H1 (cell line): Measurements from ENCODE around the gene LSM11. TPM values are rescaled to one million over a fixed set of nuclear protein-coding genes. Genes with fewer than 3 reads are reported as not detected.

Source experiments
- CTCF ChIA-PET: fragments of 300-600 bp; sonication (Branson Sonifier 250); formaldehyde crosslinking; loops from one replicate; lab custom pipeline; 2021; ENCODE audit not compliant: partially characterized antibody; lab: Charles Lee
- POLR2A ChIA-PET: fragments of 300-600 bp; sonication (Branson Sonifier 250); formaldehyde crosslinking; loops from one replicate; lab custom pipeline; 2021; ENCODE audit warnings: inconsistent platforms; ENCODE audit not compliant: partially characterized antibody; lab: Charles Lee
- DNase-seq, 2 experiments: peaks; one replicate each; pipeline versions ENCODE4 v3.0.0 to v3.0.0-alpha.2; 2010 to 2022; ENCODE audit warnings: low spot score in 2 of 2, low read depth in 1 of 2, mixed read lengths in 1 of 2
- FAIRE-seq: peaks from 2 replicates; lab custom pipeline; 2011; peaks lifted over from hg19 to GRCh38; lab: Jason Lieb, UNC
- H2AFZ ChIP-seq: 2 replicates; pipeline ENCODE4 v1.8.1; 2012; ENCODE audit warnings: low read length, inconsistent platforms
- H2AK5ac ChIP-seq: 2 replicates; pipeline ENCODE4 v1.6.1; 2013; ENCODE audit warnings: low read depth, low read length
- H2BK120ac ChIP-seq: replicated peaks from 2 replicates; pipeline ENCODE3; 2013; ENCODE audit warnings: low read depth, low read length, inconsistent platforms
- H2BK12ac ChIP-seq: 2 replicates; pipeline ENCODE4 v1.6.1; 2013; ENCODE audit warnings: low read depth, low read length
- H2BK15ac ChIP-seq: 2 replicates; pipeline ENCODE4 v1.6.1; 2013; ENCODE audit warnings: low read length
- H2BK20ac ChIP-seq: 2 replicates; pipeline ENCODE4 v1.6.1; 2013; ENCODE audit warnings: low read length
- H2BK5ac ChIP-seq: 2 replicates; pipeline ENCODE4 v1.6.1; 2013; ENCODE audit warnings: low read depth, low read length
- H3K14ac ChIP-seq: 2 replicates; pipeline ENCODE4 v1.6.1; 2013; ENCODE audit warnings: inconsistent platforms; ENCODE audit not compliant: insufficient read length
- H3K18ac ChIP-seq: 2 replicates; pipeline ENCODE4 v1.6.1; 2013; ENCODE audit warnings: low read length; ENCODE audit errors: extremely low read depth
- H3K23ac ChIP-seq: 2 replicates; pipeline ENCODE4 v1.6.1; 2013; ENCODE audit warnings: inconsistent platforms; ENCODE audit not compliant: insufficient read length
- H3K23me2 ChIP-seq: 2 replicates; pipeline ENCODE4 v1.6.1; 2013; ENCODE audit warnings: low read depth, low read length
- H3K27ac ChIP-seq: 2 replicates; pipeline ENCODE4 v1.6.1; 2011; ENCODE audit warnings: low read depth, low read length, inconsistent platforms
- H3K27me3 ChIP-seq, 4 experiments: replicated peaks in 1 of 4; 1 replicate in 1 of 4; 2 replicates in 3 of 4; pipeline versions ENCODE4 v1.6.1 to v1.8.1; 2011 to 2013; ENCODE audit warnings: low read length in 3 of 4, mild to moderate bottlenecking in 3 of 4, inconsistent platforms in 2 of 4, mixed read lengths in 2 of 4, moderate library complexity in 1 of 4; ENCODE audit not compliant: control insufficient read depth in 3 of 4, insufficient read depth in 3 of 4; ENCODE audit errors: extremely low read depth in 1 of 4
- H3K36me3 ChIP-seq, 4 experiments: 2 replicates each; pipeline versions ENCODE4 v1.6.1 to v1.8.1; 2011 to 2013; ENCODE audit warnings: mild to moderate bottlenecking in 4 of 4, low read length in 3 of 4, moderate library complexity in 2 of 4, control low read depth in 1 of 4, inconsistent platforms in 1 of 4; ENCODE audit not compliant: insufficient read depth in 4 of 4, control insufficient read depth in 2 of 4
- H3K4ac ChIP-seq: replicated peaks from 2 replicates; pipeline ENCODE3; 2013; ENCODE audit warnings: low read length, low read depth, mixed read lengths, inconsistent platforms; ENCODE audit not compliant: insufficient read length
- H3K4me1 ChIP-seq, 4 experiments: replicated peaks in 1 of 4; 1 replicate in 1 of 4; 2 replicates in 3 of 4; pipeline versions ENCODE4 v1.6.1 to v1.8.1; 2011 to 2013; ENCODE audit warnings: low read length in 3 of 4, inconsistent platforms in 2 of 4, mixed read lengths in 1 of 4; ENCODE audit not compliant: insufficient read depth in 4 of 4, control insufficient read depth in 3 of 4
- H3K4me2 ChIP-seq, 2 experiments: 2 replicates each; pipeline versions ENCODE4 v1.6.1 to v1.8.1; 2011 to 2013; ENCODE audit warnings: low read depth in 2 of 2, low read length in 2 of 2, control low read depth in 1 of 2, inconsistent platforms in 1 of 2, mild to moderate bottlenecking in 1 of 2; ENCODE audit not compliant: insufficient read depth in 1 of 2
- H3K4me3 ChIP-seq, 4 experiments: fragments of 200-600, 300-600 bp in 1 of 4; sonication (generic), shearing (Covaris generic), sonication (Bioruptor Twin) in 1 of 4; 2 replicates each; pipeline versions ENCODE4 v1.5.1 to v1.8.1; 2011 to 2016; ENCODE audit warnings: low read length in 4 of 4, low read depth in 3 of 4, control low read depth in 2 of 4, inconsistent platforms in 2 of 4, mild to moderate bottlenecking in 2 of 4, mixed read lengths in 1 of 4, moderate library complexity in 1 of 4; ENCODE audit not compliant: insufficient read depth in 2 of 4; ENCODE audit errors: extremely low read depth in 1 of 4
- H3K56ac ChIP-seq: replicated peaks from 2 replicates; pipeline ENCODE3; 2013; ENCODE audit warnings: low read depth, mild to moderate bottlenecking, mixed read lengths, low read length, inconsistent platforms; ENCODE audit not compliant: insufficient read length
- H3K79me1 ChIP-seq: 2 replicates; pipeline ENCODE4 v1.6.1; 2013; ENCODE audit warnings: low read depth, low read length, control low read depth
- H3K79me2 ChIP-seq, 2 experiments: 2 replicates each; pipeline versions ENCODE4 v1.6.1 to v1.8.1; 2012 to 2013; ENCODE audit warnings: low read length in 2 of 2, mild to moderate bottlenecking in 2 of 2, inconsistent platforms in 1 of 2; ENCODE audit not compliant: insufficient read depth in 2 of 2, control insufficient read depth in 1 of 2
- H3K9ac ChIP-seq, 4 experiments: replicated peaks in 1 of 4; 1 replicate in 1 of 4; 2 replicates in 3 of 4; pipeline versions ENCODE4 v1.6.1 to v1.8.1; 2011 to 2013; ENCODE audit warnings: low read depth in 3 of 4, low read length in 3 of 4, control low read depth in 2 of 4, mild to moderate bottlenecking in 2 of 4, moderate library complexity in 2 of 4, inconsistent platforms in 1 of 4; ENCODE audit errors: extremely low read depth in 1 of 4
- H3K9me3 ChIP-seq, 2 experiments: 2 replicates each; pipeline versions ENCODE4 v1.6.1 to v1.8.1; 2012 to 2013; ENCODE audit warnings: mild to moderate bottlenecking in 2 of 2, moderate library complexity in 2 of 2, control low read depth in 1 of 2, inconsistent platforms in 1 of 2, low read depth in 1 of 2, low read length in 1 of 2, mixed read lengths in 1 of 2; ENCODE audit not compliant: insufficient read depth in 2 of 2
- H4K20me1 ChIP-seq, 2 experiments: replicated peaks in 1 of 2; 2 replicates each; pipeline versions ENCODE3 to v1.8.1; 2011 to 2013; ENCODE audit warnings: inconsistent platforms in 2 of 2, low read length in 2 of 2, mild to moderate bottlenecking in 1 of 2; ENCODE audit not compliant: insufficient read depth in 2 of 2, control insufficient read depth in 1 of 2
- H4K5ac ChIP-seq: 2 replicates; pipeline ENCODE4 v1.6.1; 2013; ENCODE audit warnings: low read length, low read depth, mixed read lengths, inconsistent platforms; ENCODE audit not compliant: insufficient read length
- H4K8ac ChIP-seq: 2 replicates; pipeline ENCODE4 v1.8.0; 2013; ENCODE audit warnings: mild to moderate bottlenecking, moderate library complexity, low read length, inconsistent platforms; ENCODE audit not compliant: insufficient read depth; ENCODE audit errors: extremely low read depth
- H4K91ac ChIP-seq: replicated peaks from 2 replicates; pipeline ENCODE3; 2013; ENCODE audit warnings: low read length, mixed read lengths, inconsistent platforms; ENCODE audit not compliant: insufficient read length
- ASH2L ChIP-seq: fragments of 200-600, 300-600 bp; sonication (generic); IDR thresholded peaks from one replicate; pipeline ENCODE4 v1.7.1; 2017; ENCODE audit warnings: low read length
- CBX5 ChIP-seq: fragments of 300-800, 300-1000 bp; sonication (generic); IDR thresholded peaks from 2 replicates; pipeline ENCODE4 v1.7.1; 2016; ENCODE audit warnings: antibody characterized with exemption, low read length, low read depth
- CHD2 ChIP-seq: IDR thresholded peaks from 2 replicates; pipeline ENCODE4 v1.6.1; 2012; ENCODE audit warnings: low read length, improper control_type of control experiment
- HDAC2 ChIP-seq, 2 experiments: fragments of 300-600 bp in 1 of 2; sonication (generic) in 1 of 2; IDR thresholded peaks; 2 replicates each; pipeline ENCODE4 v1.6.1; 2011 to 2012; ENCODE audit warnings: low read depth in 2 of 2, low read length in 2 of 2, mild to moderate bottlenecking in 2 of 2, moderate library complexity in 2 of 2, borderline replicate concordance in 1 of 2, inconsistent platforms in 1 of 2
- KDM1A ChIP-seq: fragments of 200-600, 300-600 bp; sonication (generic); IDR thresholded peaks from 2 replicates; pipeline ENCODE4 v1.7.1; 2016; ENCODE audit warnings: mild to moderate bottlenecking, low read length, borderline replicate concordance
- MAFK ChIP-seq: IDR thresholded peaks from 2 replicates; pipeline ENCODE4 v1.6.1; 2012; ENCODE audit warnings: low read depth, mild to moderate bottlenecking, improper control_type of control experiment, low read length
- POLR2A ChIP-seq, 2 experiments: IDR thresholded peaks; 1 replicate in 1 of 2; 2 replicates in 1 of 2; pipeline ENCODE4 v1.6.1; 2011; ENCODE audit warnings: low read depth in 2 of 2, low read length in 2 of 2, mild to moderate bottlenecking in 2 of 2; ENCODE audit errors: control extremely low read depth in 1 of 2
- RBBP5 ChIP-seq: IDR thresholded peaks from 2 replicates; pipeline ENCODE4 v1.7.1; 2012; ENCODE audit warnings: low read depth, mild to moderate bottlenecking, inconsistent platforms, low read length, moderate library complexity, borderline replicate concordance
- WGBS, 2 experiments: shearing (Covaris generic) in 1 of 2; methylation state at CpG; one replicate each; pipeline versions ENCODE4 v1.1.6 to v1.1.7; 2013 to 2015; ENCODE audit warnings: low lambda C conversion rate in 2 of 2, mixed read lengths in 2 of 2, inconsistent platforms in 1 of 2, low coverage in 1 of 2, missing lambda C conversion rate in 1 of 2; ENCODE audit not compliant: insufficient replicate concordance in 2 of 2, insufficient coverage in 1 of 2, insufficient read length in 1 of 2; ENCODE audit errors: extremely low coverage in 1 of 2, missing lambda C conversion rate in 1 of 2; 5-methylcytosine and 5-hydroxymethylcytosine counted together
- polyA plus RNA-seq, 7 experiments: library from polyadenylated mRNA; depleted of rRNA in 3 of 7; stranded (reverse) in 5 of 7; unstranded in 2 of 7; fragments of >200 nt in 5 of 7; fragments of 200-250 nt in 2 of 7; gene quantifications; 1 replicate in 5 of 7; 2 replicates in 1 of 7; 4 replicates in 1 of 7; pipeline versions ENCODE4 v1.2.1 to v1.2.3, GENCODE V29; 2011 to 2013; ENCODE audit warnings: missing spikeins in 2 of 7, mixed read lengths in 2 of 7
- total RNA-seq: library from RNA; stranded (reverse); fragmentation: NEBNext Ultra II Directional; extraction: Animal tissue kit (Norgen Biotek cat#: 25700); gene quantifications from 2 replicates; pipeline ENCODE4 v1.2.1, GENCODE V29; 2021
- TF ChIP-seq, protein P1 (sequence below): IDR thresholded peaks from 2 replicates; pipeline ENCODE4 v1.6.1; 2012; ENCODE audit warnings: inconsistent platforms

Gene LSM11
- total and polyA plus RNA-seq, 2 of the 8 experiments (the other 6 are each of a cell fraction or from before 2014, with no cell fraction given) = 1.8 to 3.9 TPM

- no peak for DNase-seq
- TF ChIP-seq HDAC2 (IDR thresholded peaks at IDR 0.05; ENCODE audit: borderline replicate concordance in 1 of 2, low read depth in 2 of 2, low read length in 2 of 2) (no peak), MAFK (no peak), CHD2 (no peak), KDM1A (no peak), ASH2L (no peak), POLR2A (IDR thresholded peaks at IDR 0.05; ENCODE audit: control extremely low read depth in 1 of 2, low read depth in 2 of 2, low read length in 2 of 2) (no peak), RBBP5 (no peak), CBX5 (no peak)
- TF ChIP-seq, protein P1, sequence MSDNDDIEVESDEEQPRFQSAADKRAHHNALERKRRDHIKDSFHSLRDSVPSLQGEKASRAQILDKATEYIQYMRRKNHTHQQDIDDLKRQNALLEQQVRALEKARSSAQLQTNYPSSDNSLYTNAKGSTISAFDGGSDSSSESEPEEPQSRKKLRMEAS = no peak
Observed at GRCh38 chr5:157793301-157793700, 49.8 kb downstream of the LSM11 start.

More at GRCh38 chr5:157793301-157793700, 49.8 kb downstream of the LSM11 start:
- no peak overlapping the region for H2BK15ac ChIP-seq
- H3K4me2 ChIP-seq = no peak overlapping the region
- no peak overlapping the region for H3K27ac ChIP-seq
- H3K79me1 ChIP-seq = no peaks in the 10 kb centered on the region
- CTCF ChIA-PET = no interaction called here
- POLR2A ChIA-PET = interaction anchor here (1.0 kb wide), 1 partner anchor 11 kb away, joined by 4 read pairs; no protein-coding TSS in a partner anchor
- no peak overlapping the region for H3K9ac ChIP-seq
- no peaks in the 10 kb centered on the region for H3K27me3 ChIP-seq
- H4K20me1 ChIP-seq = no peaks in the 10 kb centered on the region
- no peak overlapping the region for H3K18ac ChIP-seq
- no peak overlapping the region for H2AFZ ChIP-seq
- H4K5ac ChIP-seq = no peak overlapping the region
- no peak overlapping the region for H2BK12ac ChIP-seq
- no peak overlapping the region for H2BK120ac ChIP-seq
- H2BK20ac ChIP-seq = no peak overlapping the region
- no peak overlapping the region for H3K56ac ChIP-seq
- no peaks in the 10 kb centered on the region for H3K9me3 ChIP-seq
- no peak for FAIRE-seq
- H3K4ac ChIP-seq = no peak overlapping the region
- peaks cover 6 to 45% (median 15%) of the 10 kb centered on the region in 4 experiments; a peak in 7 of 8 replicates for H3K36me3 ChIP-seq
- 89% methylated on average over 4 of the region's 4 CpGs; no CpG with 5 or more reads in 1 of the 2 experiments for WGBS, 2 experiments
- H3K4me3 ChIP-seq = no peak overlapping the region
- no peak overlapping the region for H3K14ac ChIP-seq
- no peak overlapping the region for H2BK5ac ChIP-seq
- no peaks in the 10 kb centered on the region for H3K23me2 ChIP-seq
- H4K8ac ChIP-seq = no peak overlapping the region
- H2AK5ac ChIP-seq = no peak overlapping the region
- no peak overlapping the region for H4K91ac ChIP-seq
- no peaks in the 10 kb centered on the region for H3K79me2 ChIP-seq
- H3K4me1 ChIP-seq = no peaks in the 10 kb centered on the region
- no peak overlapping the region for H3K23ac ChIP-seq
